OCI-LY3 (cell line): Measurements from ENCODE around the gene CHSY3.

Experiments
- CTCF ChIP-seq: fragments of 200-600, 300-600 bp; sonication (generic); IDR thresholded peaks from 2 replicates; pipeline ENCODE4 v1.5.1; 2014; ENCODE audit warnings: antibody characterized with exemption, low read length, low read depth
- EZH2phosphoT487 ChIP-seq: fragments of 200-600 bp; shearing (Covaris generic); IDR thresholded peaks from 2 replicates; pipeline ENCODE4 v1.6.1; 2018; ENCODE audit warnings: antibody characterized with exemption, mixed run types, low read depth

DNA sequence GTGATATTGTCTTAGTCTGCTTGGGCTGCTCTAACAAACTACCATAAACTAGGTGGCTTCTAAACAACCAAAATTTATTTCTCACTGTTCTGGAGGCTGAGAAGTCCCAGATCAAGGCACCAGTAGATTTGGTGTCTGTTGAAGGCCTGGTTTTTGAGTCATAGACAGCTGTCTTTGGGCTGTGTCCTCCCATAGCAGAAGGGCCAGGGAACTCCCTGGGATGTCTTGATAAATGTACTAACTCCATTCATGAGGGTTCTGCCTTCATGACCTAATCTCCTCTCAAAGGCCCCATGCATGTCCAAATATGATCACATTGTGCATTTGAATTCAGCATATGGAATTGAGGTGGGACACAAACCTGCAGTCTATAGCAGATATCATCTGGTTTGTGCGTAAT, 121.2 kb downstream of the CHSY3 start:
- TF ChIP-seq CTCF (no peak), EZH2phosphoT487 (no peak)
